Measurements from ENCODE around the gene PRSS33. TPM values are rescaled to one million over a fixed set of nuclear protein-coding genes. Genes with fewer than 3 reads are reported as not detected.
A peak's percentile ranks its signal among the peaks of the same experiment; 100 is the strongest.

PRSS33 gene
- total RNA-seq, 1 experiment from 2014 or later: not detected

DNA sequence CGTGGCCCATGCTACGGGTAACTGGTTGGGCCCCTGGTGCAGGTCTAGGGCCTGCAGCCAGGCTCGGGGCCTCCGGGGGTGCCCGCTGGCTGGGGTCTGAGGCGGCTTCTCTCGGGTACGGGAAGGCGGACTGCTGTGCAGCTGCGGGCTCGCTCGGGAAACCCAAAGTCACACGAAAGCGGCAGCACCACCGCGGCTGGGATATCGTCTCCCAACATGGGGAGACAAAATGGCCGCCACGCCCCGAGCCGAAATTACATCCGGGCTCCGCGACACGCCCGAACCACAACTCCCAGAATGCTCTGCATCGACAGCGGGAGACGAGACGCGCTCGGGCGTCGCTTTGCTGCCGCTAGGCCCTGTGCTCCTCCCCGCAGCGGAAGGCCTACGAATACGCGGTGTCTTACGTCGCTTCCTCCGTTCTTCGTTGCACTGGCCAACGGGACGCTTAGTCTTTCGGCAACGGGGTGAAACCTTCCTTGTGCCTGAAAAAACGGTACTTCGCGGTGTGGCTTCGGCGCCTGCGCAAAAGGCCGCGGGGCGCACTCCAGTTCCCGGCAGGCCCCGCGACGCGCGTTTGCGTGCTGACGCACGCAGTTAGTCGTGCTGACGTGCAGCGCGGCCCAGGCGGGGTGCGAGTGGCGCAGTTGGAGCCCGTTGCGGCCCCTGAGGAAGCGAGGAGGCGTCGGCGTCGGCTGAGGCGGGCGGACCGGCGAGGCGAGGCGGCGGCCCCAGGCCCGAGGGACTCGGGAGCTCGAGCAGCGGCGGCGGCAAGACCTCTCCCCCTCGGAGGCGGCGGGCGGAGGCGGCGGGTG, 35.1 kb downstream of the PRSS33 start, which contains the start of gene SRRM2:
SRRM2 (plus strand) TSS at position 604 of the 815 bp plus-strand sequence. CDS start 3,727 bp downstream, outside the sequence.
- Histone ChIP-seq H2AFZ (ENCODE audit: low read length) (no peak within 1 kb of the TSS; the same call in 1 of the 2 replicates), H3K36me3 (ENCODE audit: insufficient read depth, low read length) (peaks cover 38% of the 10 kb centered on the region; the same call in 1 of the 2 replicates), H3K27me3 (ENCODE audit: low read length) (no peaks in the 10 kb centered on the region), H3K9me3 (ENCODE audit: low read length) (no peaks in the 10 kb centered on the region), H3K79me2 (ENCODE audit: low read length) (peaks cover 57% of the 10 kb centered on the region), H3K4me3 (ENCODE audit: low read length) (peak within 1 kb of the TSS; percentile 81), H3K9me2 (replicated peaks; ENCODE audit: insufficient read depth, low read length) (no peaks in the 10 kb centered on the region), H4K20me1 (ENCODE audit: insufficient read depth, low read depth, low read length) (peaks cover 43% of the 10 kb centered on the region), H3K4me2 (ENCODE audit: low read depth, low read length, poor library complexity, severe bottlenecking) (peak within 1 kb of the TSS; percentile 81), H3K9ac (ENCODE audit: low read length) (peak within 1 kb of the TSS; percentile 96), H3K27ac (ENCODE audit: low read length) (peak within 1 kb of the TSS; percentile 93), H3K4me1 (ENCODE audit: low read length) (peaks cover 32% of the 10 kb centered on the region)
- peak; percentile 98 for DNase-seq

DNA sequence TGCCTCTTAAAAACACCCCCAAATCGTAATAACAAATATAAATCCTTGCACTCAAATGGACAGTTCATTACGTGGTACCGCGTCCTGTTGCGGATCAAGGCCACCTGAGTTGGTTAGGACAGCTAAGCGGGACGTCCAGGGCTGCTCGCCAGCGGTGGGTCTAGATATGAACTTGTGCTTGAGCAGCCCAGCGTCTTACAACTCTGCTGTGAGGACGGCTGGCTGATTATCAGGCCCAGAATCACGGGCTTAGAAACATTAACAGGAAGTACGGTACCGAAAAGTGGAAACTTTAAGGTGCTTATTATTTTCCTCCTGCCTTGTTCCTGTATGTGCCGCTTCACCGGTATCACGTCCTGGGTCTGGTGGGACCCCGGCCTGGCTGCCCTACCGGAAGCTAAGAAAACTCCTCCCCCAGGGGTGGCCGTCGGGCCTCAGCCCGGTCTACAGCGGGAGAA, 35.8 kb downstream of the PRSS33 start:
- peak overlapping the region; percentile 81 for H3K4me3 ChIP-seq (ENCODE audit: low read length)
- H3K4me1 ChIP-seq (ENCODE audit: low read length): peaks cover 32% of the 10 kb centered on the region
- H3K79me2 ChIP-seq (ENCODE audit: low read length): peaks cover 51% of the 10 kb centered on the region
- H3K9me2 ChIP-seq (replicated peaks; ENCODE audit: insufficient read depth, low read length): no peaks in the 10 kb centered on the region
- H3K9me3 ChIP-seq (ENCODE audit: low read length): no peaks in the 10 kb centered on the region
- H3K36me3 ChIP-seq (ENCODE audit: insufficient read depth, low read length): peaks cover 32% of the 10 kb centered on the region; the same call in 1 of the 2 replicates
- DNase-seq: peak; percentile 93
- peak overlapping the region; percentile 81 for H3K4me2 ChIP-seq (ENCODE audit: low read depth, low read length, poor library complexity, severe bottlenecking)
- peak overlapping the region; percentile 93 for H3K27ac ChIP-seq (ENCODE audit: low read length)
- H2AFZ ChIP-seq (ENCODE audit: low read length): no peak overlapping the region
- H3K27me3 ChIP-seq (ENCODE audit: low read length): no peaks in the 10 kb centered on the region
- peaks cover 36% of the 10 kb centered on the region for H4K20me1 ChIP-seq (ENCODE audit: insufficient read depth, low read depth, low read length)
- peak overlapping the region; percentile 96 for H3K9ac ChIP-seq (ENCODE audit: low read length)

DNA sequence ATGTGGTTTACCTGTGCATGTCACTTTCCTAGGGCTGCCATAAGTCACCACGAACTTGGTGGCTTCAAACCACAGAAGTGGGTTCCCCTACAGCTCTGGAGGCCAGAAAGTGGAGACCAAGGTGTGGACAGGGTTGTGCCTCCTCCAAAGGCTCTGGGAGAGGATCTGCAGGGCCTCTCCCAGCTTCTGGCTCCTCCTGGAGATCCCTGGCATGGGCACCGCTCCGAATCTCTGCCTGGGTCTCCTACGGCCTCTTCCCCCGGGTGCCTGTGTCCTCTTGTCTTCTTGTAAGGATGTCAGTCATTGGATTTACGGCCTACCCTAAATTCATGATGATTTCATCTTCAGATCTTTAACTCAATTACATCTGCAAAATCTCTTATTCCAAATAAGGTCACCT, 37.4 kb downstream of the PRSS33 start:
- Histone ChIP-seq H3K4me3 (ENCODE audit: low read length) (no peak overlapping the region), H3K36me3 (ENCODE audit: insufficient read depth, low read length) (peaks cover 17% of the 10 kb centered on the region; the same call in 1 of the 2 replicates), H4K20me1 (ENCODE audit: insufficient read depth, low read depth, low read length) (peaks cover 20% of the 10 kb centered on the region), H2AFZ (ENCODE audit: low read length) (no peak overlapping the region), H3K27me3 (ENCODE audit: low read length) (no peaks in the 10 kb centered on the region), H3K9ac (ENCODE audit: low read length) (no peak overlapping the region), H3K9me2 (replicated peaks; ENCODE audit: insufficient read depth, low read length) (no peaks in the 10 kb centered on the region), H3K4me1 (ENCODE audit: low read length) (peaks cover 34% of the 10 kb centered on the region), H3K4me2 (ENCODE audit: low read depth, low read length, poor library complexity, severe bottlenecking) (no peak overlapping the region), H3K79me2 (ENCODE audit: low read length) (peaks cover 34% of the 10 kb centered on the region), H3K9me3 (ENCODE audit: low read length) (no peaks in the 10 kb centered on the region), H3K27ac (ENCODE audit: low read length) (no peak overlapping the region)
- DNase-seq: no peak

DNA sequence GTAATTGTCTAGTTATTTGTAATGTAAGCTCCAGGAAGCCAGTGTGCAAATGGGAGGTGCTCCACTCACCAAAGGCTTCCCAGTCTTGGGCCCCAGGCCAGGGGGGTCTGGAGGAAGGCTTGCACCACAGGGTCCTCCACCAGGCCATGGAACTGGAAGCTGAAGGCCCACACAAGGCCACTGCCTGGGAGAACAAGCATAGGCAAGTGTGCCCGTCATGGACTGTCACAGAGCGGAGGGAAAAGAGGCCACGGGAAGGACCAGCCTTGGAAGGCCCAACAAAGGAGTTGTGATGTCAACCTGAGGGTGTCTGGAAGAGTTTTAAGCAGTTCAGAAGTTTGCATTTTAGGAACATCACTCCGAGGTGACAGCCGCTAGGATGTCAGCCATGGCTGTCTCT, 37.9 kb downstream of the PRSS33 start:
- Histone ChIP-seq H3K27ac (ENCODE audit: low read length) (no peak overlapping the region), H3K27me3 (ENCODE audit: low read length) (no peaks in the 10 kb centered on the region), H3K36me3 (ENCODE audit: insufficient read depth, low read length) (peaks cover 12% of the 10 kb centered on the region; the same call in 1 of the 2 replicates), H3K9me3 (ENCODE audit: low read length) (no peaks in the 10 kb centered on the region), H3K4me1 (ENCODE audit: low read length) (peaks cover 29% of the 10 kb centered on the region), H3K4me2 (ENCODE audit: low read depth, low read length, poor library complexity, severe bottlenecking) (no peak overlapping the region), H3K9me2 (replicated peaks; ENCODE audit: insufficient read depth, low read length) (no peaks in the 10 kb centered on the region), H3K4me3 (ENCODE audit: low read length) (no peak overlapping the region), H4K20me1 (ENCODE audit: insufficient read depth, low read depth, low read length) (peaks cover 15% of the 10 kb centered on the region), H2AFZ (ENCODE audit: low read length) (no peak overlapping the region), H3K79me2 (ENCODE audit: low read length) (peaks cover 29% of the 10 kb centered on the region), H3K9ac (ENCODE audit: low read length) (no peak overlapping the region)
- no peak for DNase-seq

DNA sequence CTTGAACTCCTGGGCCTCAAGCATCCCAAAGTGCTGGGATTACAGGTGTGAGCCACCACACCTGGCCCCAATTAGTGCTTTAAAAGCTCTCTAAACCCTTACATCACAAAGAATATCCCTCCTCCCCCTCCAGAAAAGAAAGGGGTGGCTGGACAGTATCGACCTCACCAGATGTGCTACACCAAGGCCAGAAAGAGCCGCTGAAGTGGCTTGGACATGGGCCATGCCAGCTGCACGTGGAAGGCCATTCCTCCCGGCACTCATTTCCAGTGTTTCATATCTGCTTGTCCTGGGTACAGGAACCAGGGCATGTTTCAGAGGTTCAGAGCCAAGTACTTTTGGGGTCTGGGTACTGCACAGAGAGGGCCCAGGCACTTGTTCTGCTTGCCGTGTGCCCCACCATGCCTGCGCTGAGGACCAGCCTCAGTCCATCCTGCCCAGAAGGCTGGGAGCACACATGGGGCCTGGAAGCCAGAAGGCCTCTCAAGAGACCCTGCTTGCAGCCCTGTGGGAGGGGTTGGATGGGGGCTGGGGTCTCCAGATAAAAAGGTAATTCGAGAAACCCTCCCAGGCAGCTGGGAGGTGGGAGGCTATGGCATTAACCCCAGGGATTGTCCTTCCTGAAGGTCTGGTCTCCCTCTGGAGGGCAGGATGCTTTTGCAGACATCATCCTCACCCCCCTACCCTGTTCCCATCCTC, 38.5 kb downstream of the PRSS33 start:
- Histone ChIP-seq H4K20me1 (ENCODE audit: insufficient read depth, low read depth, low read length) (peaks cover 9% of the 10 kb centered on the region), H3K27ac (ENCODE audit: low read length) (no peak overlapping the region), H3K4me3 (ENCODE audit: low read length) (no peak overlapping the region), H2AFZ (ENCODE audit: low read length) (no peak overlapping the region), H3K79me2 (ENCODE audit: low read length) (peaks cover 24% of the 10 kb centered on the region), H3K4me2 (ENCODE audit: low read depth, low read length, poor library complexity, severe bottlenecking) (no peak overlapping the region), H3K9ac (ENCODE audit: low read length) (no peak overlapping the region), H3K36me3 (ENCODE audit: insufficient read depth, low read length) (peaks cover 7% of the 10 kb centered on the region; the same call in 1 of the 2 replicates), H3K9me3 (ENCODE audit: low read length) (no peaks in the 10 kb centered on the region), H3K9me2 (replicated peaks; ENCODE audit: insufficient read depth, low read length) (no peaks in the 10 kb centered on the region), H3K27me3 (ENCODE audit: low read length) (no peaks in the 10 kb centered on the region), H3K4me1 (ENCODE audit: low read length) (peaks cover 23% of the 10 kb centered on the region)
- no peak for DNase-seq

DNA sequence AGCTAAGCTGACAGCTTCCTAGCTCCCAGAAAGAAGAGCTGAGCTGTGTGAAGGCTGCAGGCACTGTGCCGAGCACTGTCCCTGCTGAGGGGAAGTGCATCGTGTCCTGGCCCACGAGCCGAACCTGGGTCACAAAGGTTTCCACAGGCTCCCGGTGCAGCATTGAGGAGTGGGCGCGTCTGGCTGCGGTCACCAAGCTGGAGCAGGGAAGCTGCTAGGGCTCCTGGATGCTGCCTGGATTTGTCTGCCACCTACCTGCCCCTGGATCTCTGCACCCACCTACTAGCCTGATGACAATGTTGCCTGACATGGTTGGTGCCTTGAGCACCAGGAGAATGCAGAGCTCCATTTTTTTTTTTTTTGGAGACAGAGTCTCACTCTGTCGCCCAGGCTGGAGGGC, 41.4 kb downstream of the PRSS33 start:
- H2AFZ ChIP-seq (ENCODE audit: low read length): no peak overlapping the region
- DNase-seq: no peak
- no peaks in the 10 kb centered on the region for H3K36me3 ChIP-seq (ENCODE audit: insufficient read depth, low read length)
- no peak overlapping the region for H3K4me2 ChIP-seq (ENCODE audit: low read depth, low read length, poor library complexity, severe bottlenecking)
- H3K4me3 ChIP-seq (ENCODE audit: low read length): no peak overlapping the region
- no peak overlapping the region for H3K9ac ChIP-seq (ENCODE audit: low read length)
- peaks cover 6% of the 10 kb centered on the region for H3K79me2 ChIP-seq (ENCODE audit: low read length)
- no peaks in the 10 kb centered on the region for H3K27me3 ChIP-seq (ENCODE audit: low read length)
- H3K27ac ChIP-seq (ENCODE audit: low read length): no peak overlapping the region
- H3K9me2 ChIP-seq (replicated peaks; ENCODE audit: insufficient read depth, low read length): no peaks in the 10 kb centered on the region
- no peaks in the 10 kb centered on the region for H3K9me3 ChIP-seq (ENCODE audit: low read length)
- peaks cover 9% of the 10 kb centered on the region for H3K4me1 ChIP-seq (ENCODE audit: low read length)
- H4K20me1 ChIP-seq (ENCODE audit: insufficient read depth, low read depth, low read length): no peaks in the 10 kb centered on the region

DNA sequence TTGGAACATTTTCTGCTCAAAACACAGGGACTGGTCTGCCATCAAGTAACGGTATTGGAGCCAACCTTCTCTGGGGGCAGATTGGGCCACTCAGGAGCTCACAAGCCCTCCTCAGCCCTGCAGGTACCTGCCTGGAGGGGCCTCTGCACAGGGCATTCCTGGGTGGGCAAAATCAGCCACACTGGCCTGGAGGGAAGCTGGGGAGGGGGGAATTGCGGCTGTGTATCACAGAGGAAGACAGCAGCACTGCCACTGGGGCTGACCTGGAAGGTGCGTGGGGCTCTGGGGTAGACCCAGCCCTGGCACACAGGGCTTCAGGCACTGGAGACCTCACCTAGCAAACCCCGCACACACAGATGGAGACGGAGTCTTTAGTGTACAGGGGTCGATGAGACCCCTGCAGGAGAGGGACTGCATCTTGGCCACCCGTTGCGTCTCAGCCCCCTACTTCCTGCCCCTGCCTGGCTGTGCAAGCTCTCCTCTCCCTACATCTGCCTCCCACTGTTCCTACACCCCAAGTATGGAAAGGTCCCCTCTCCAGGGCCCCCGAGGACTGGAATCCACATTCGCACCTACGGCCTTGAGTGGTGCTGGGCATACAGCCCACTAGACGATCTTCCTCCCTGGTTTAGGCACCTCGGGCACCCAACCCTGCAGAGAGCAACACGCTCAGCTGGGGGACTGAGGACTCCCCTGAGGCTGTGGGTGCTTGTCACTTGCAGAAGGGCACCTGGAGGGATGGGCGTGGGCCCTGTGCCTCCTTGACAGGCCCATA, 42.1 kb downstream of the PRSS33 start:
- Histone ChIP-seq H3K27ac (ENCODE audit: low read length) (no peak overlapping the region), H3K4me3 (ENCODE audit: low read length) (no peak overlapping the region), H2AFZ (ENCODE audit: low read length) (no peak overlapping the region), H3K27me3 (ENCODE audit: low read length) (no peaks in the 10 kb centered on the region), H3K36me3 (ENCODE audit: insufficient read depth, low read length) (no peaks in the 10 kb centered on the region), H3K4me1 (ENCODE audit: low read length) (peaks cover 5% of the 10 kb centered on the region), H3K4me2 (ENCODE audit: low read depth, low read length, poor library complexity, severe bottlenecking) (no peak overlapping the region), H3K9ac (ENCODE audit: low read length) (no peak overlapping the region), H3K9me2 (replicated peaks; ENCODE audit: insufficient read depth, low read length) (no peaks in the 10 kb centered on the region), H4K20me1 (ENCODE audit: insufficient read depth, low read depth, low read length) (no peaks in the 10 kb centered on the region), H3K9me3 (ENCODE audit: low read length) (no peaks in the 10 kb centered on the region), H3K79me2 (ENCODE audit: low read length) (no peaks in the 10 kb centered on the region; the same call in 1 of the 2 replicates)
- DNase-seq: no peak
